ENCODE results near the gene NPAS3.

The NPAS3 gene

GRCh38 chr14:33315217-33315616 is 376.5 kb downstream of the NPAS3 start:
- H4K20me1 ChIP-seq (ENCODE audit: insufficient read depth): no peaks in the 10 kb centered on the region
- no peak overlapping the region for H3K9ac ChIP-seq
- H2AFZ ChIP-seq (ENCODE audit: low read depth): no peak overlapping the region
- no peak overlapping the region for H3K4me3 ChIP-seq (IDR thresholded peaks at IDR 0.05; ENCODE audit: insufficient read depth, low read depth, low read length)
- no peaks in the 10 kb centered on the region for H3K27me3 ChIP-seq (ENCODE audit: insufficient read depth, low read depth)
- H3K27ac ChIP-seq: no peak overlapping the region
- no peak for TF ChIP-seq CTCF (conservative IDR thresholded peaks at IDR 0.05; ENCODE audit: low read depth, low read length)
- H3K4me2 ChIP-seq: no peak overlapping the region
- no peaks in the 10 kb centered on the region for H3K4me1 ChIP-seq (ENCODE audit: low read depth, poor library complexity, severe bottlenecking)
- no peaks in the 10 kb centered on the region for H3K79me2 ChIP-seq (ENCODE audit: insufficient read depth, low read depth)
- no peaks in the 10 kb centered on the region for H3K36me3 ChIP-seq (ENCODE audit: insufficient read depth)

GRCh38 chr14:33315721-33316120 is 377.0 kb downstream of the NPAS3 start:
- no peaks in the 10 kb centered on the region for H3K4me1 ChIP-seq (ENCODE audit: low read depth, poor library complexity, severe bottlenecking)
- TF ChIP-seq CTCF (conservative IDR thresholded peaks at IDR 0.05; ENCODE audit: low read depth, low read length): no peak
- H3K79me2 ChIP-seq (ENCODE audit: insufficient read depth, low read depth): no peaks in the 10 kb centered on the region
- no peaks in the 10 kb centered on the region for H3K36me3 ChIP-seq (ENCODE audit: insufficient read depth)
- no peak overlapping the region for H3K27ac ChIP-seq
- no peak overlapping the region for H3K9ac ChIP-seq
- H3K27me3 ChIP-seq (ENCODE audit: insufficient read depth, low read depth): no peaks in the 10 kb centered on the region
- no peaks in the 10 kb centered on the region for H4K20me1 ChIP-seq (ENCODE audit: insufficient read depth)
- H3K4me2 ChIP-seq: no peak overlapping the region
- H2AFZ ChIP-seq (ENCODE audit: low read depth): no peak overlapping the region
- H3K4me3 ChIP-seq (IDR thresholded peaks at IDR 0.05; ENCODE audit: insufficient read depth, low read depth, low read length): no peak overlapping the region

GRCh38 chr14:33317675-33318074 is 379.0 kb downstream of the NPAS3 start:
- Histone ChIP-seq H3K27ac (no peak overlapping the region), H3K4me1 (ENCODE audit: low read depth, poor library complexity, severe bottlenecking) (no peaks in the 10 kb centered on the region), H3K79me2 (ENCODE audit: insufficient read depth, low read depth) (no peaks in the 10 kb centered on the region), H3K4me2 (no peak overlapping the region), H3K27me3 (ENCODE audit: insufficient read depth, low read depth) (no peaks in the 10 kb centered on the region), H3K9ac (no peak overlapping the region), H2AFZ (ENCODE audit: low read depth) (no peak overlapping the region), H3K36me3 (ENCODE audit: insufficient read depth) (no peaks in the 10 kb centered on the region), H3K4me3 (IDR thresholded peaks at IDR 0.05; ENCODE audit: insufficient read depth, low read depth, low read length) (no peak overlapping the region), H4K20me1 (ENCODE audit: insufficient read depth) (no peaks in the 10 kb centered on the region)
- no peak for TF ChIP-seq CTCF (conservative IDR thresholded peaks at IDR 0.05; ENCODE audit: low read depth, low read length)

GRCh38 chr14:33323979-33324378 is 385.3 kb downstream of the NPAS3 start:
- Histone ChIP-seq H3K4me2 (no peak overlapping the region), H3K79me2 (ENCODE audit: insufficient read depth, low read depth) (no peaks in the 10 kb centered on the region), H3K27me3 (ENCODE audit: insufficient read depth, low read depth) (no peaks in the 10 kb centered on the region), H3K27ac (no peak overlapping the region), H4K20me1 (ENCODE audit: insufficient read depth) (no peaks in the 10 kb centered on the region), H3K36me3 (ENCODE audit: insufficient read depth) (no peaks in the 10 kb centered on the region), H2AFZ (ENCODE audit: low read depth) (no peak overlapping the region), H3K4me3 (IDR thresholded peaks at IDR 0.05; ENCODE audit: insufficient read depth, low read depth, low read length) (no peak overlapping the region), H3K4me1 (ENCODE audit: low read depth, poor library complexity, severe bottlenecking) (no peaks in the 10 kb centered on the region), H3K9ac (no peak overlapping the region)
- no peak for TF ChIP-seq CTCF (conservative IDR thresholded peaks at IDR 0.05; ENCODE audit: low read depth, low read length)
